OCI-LY1 (cell line): ENCODE measurements around the gene KRT35.

Experiments
- H2AFZ ChIP-seq: fragments of 200-600 bp; sonication (generic), shearing (Covaris generic); 2 replicates; pipeline ENCODE4 v1.6.0; 2014; ENCODE audit warnings: antibody characterized with exemption, mild to moderate bottlenecking, low read length
- H3F3A ChIP-seq: fragments of 200-600 bp; sonication (generic), shearing (Covaris generic); 2 replicates; pipeline ENCODE4 v1.6.0; 2014; ENCODE audit warnings: mild to moderate bottlenecking, antibody characterized with exemption, low read length, moderate library complexity; ENCODE audit not compliant: insufficient read depth
- H3K27ac ChIP-seq: fragments of 200-600 bp; sonication (generic); 2 replicates; pipeline ENCODE4 v1.5.1; 2014; ENCODE audit warnings: low read length, mixed run types, mild to moderate bottlenecking, low read depth; ENCODE audit not compliant: poor library complexity, severe bottlenecking
- H3K27me3 ChIP-seq: fragments of 200-600 bp; sonication (generic); 2 replicates; pipeline ENCODE4 v1.6.0; 2014; ENCODE audit warnings: antibody characterized with exemption, mild to moderate bottlenecking, low read length, moderate library complexity; ENCODE audit not compliant: insufficient read depth
- H3K36me3 ChIP-seq: fragments of 200-600 bp; sonication (generic); 2 replicates; pipeline ENCODE4 v1.6.1; 2014; ENCODE audit warnings: mild to moderate bottlenecking, antibody characterized with exemption, low read length, moderate library complexity, mixed read lengths; ENCODE audit not compliant: insufficient read depth
- H3K4me1 ChIP-seq: fragments of 200-600 bp; sonication (generic); 2 replicates; pipeline ENCODE4 v1.5.1; 2014; ENCODE audit warnings: mild to moderate bottlenecking, low read length, moderate library complexity; ENCODE audit not compliant: insufficient read depth, severe bottlenecking
- H3K4me2 ChIP-seq: fragments of 200-600 bp; sonication (generic), shearing (Covaris generic); 2 replicates; pipeline ENCODE4 v1.6.1; 2014; ENCODE audit warnings: low read length
- H3K4me3 ChIP-seq: fragments of 200-600 bp; sonication (generic); 2 replicates; pipeline ENCODE4 v1.5.1; 2014; ENCODE audit warnings: low read length, low read depth, mild to moderate bottlenecking, mixed read lengths; ENCODE audit not compliant: poor library complexity, severe bottlenecking
- H3K79me2 ChIP-seq: fragments of 200-600 bp; shearing (Covaris generic); 2 replicates; pipeline ENCODE4 v1.6.1; 2016; ENCODE audit warnings: mixed run types, low read length, mixed read lengths; ENCODE audit not compliant: insufficient read depth
- H3K9ac ChIP-seq: fragments of 200-600 bp; sonication (generic), shearing (Covaris generic); 2 replicates; pipeline ENCODE4 v1.6.1; 2014; ENCODE audit warnings: mild to moderate bottlenecking, low read length, mixed read lengths
- H3K9me2 ChIP-seq: fragments of 200-600 bp; sonication (generic), shearing (Covaris generic); 2 replicates; pipeline ENCODE4 v1.6.1; 2014; ENCODE audit warnings: low read depth, mild to moderate bottlenecking, low read length, mixed read lengths
- H3K9me3 ChIP-seq: fragments of 200-600 bp; shearing (Covaris generic); 2 replicates; pipeline ENCODE4 v1.6.1; 2014; ENCODE audit warnings: low read length, mixed read lengths
- H4K20me1 ChIP-seq: fragments of 200-600 bp; sonication (generic), shearing (Covaris generic); 2 replicates; pipeline ENCODE4 v1.6.0; 2016; ENCODE audit warnings: mild to moderate bottlenecking, low read length; ENCODE audit not compliant: insufficient read depth
- CTCF ChIP-seq: fragments of 200-600 bp; sonication (generic), shearing (Covaris generic); IDR thresholded peaks from 2 replicates; pipeline ENCODE4 v1.5.1; 2017; ENCODE audit warnings: mild to moderate bottlenecking, antibody characterized with exemption, low read length, moderate library complexity, mixed read lengths
- EZH2 ChIP-seq: fragments of 200-600 bp; sonication (generic), shearing (Covaris generic); IDR thresholded peaks from 2 replicates; pipeline ENCODE4 v1.8.0; 2017; ENCODE audit warnings: borderline replicate concordance, mixed run types, mild to moderate bottlenecking, antibody characterized with exemption, low read length, moderate library complexity, mixed read lengths

Gene KRT35

GRCh38 chr17:41452281-41452680, 28.7 kb downstream of the KRT35 start:
- Histone ChIP-seq H3K9ac (no peak overlapping the region), H3K27ac (no peak overlapping the region), H3K9me2 (no peaks in the 10 kb centered on the region), H3K27me3 (no peaks in the 10 kb centered on the region), H3K36me3 (no peaks in the 10 kb centered on the region), H3K4me1 (no peaks in the 10 kb centered on the region), H2AFZ (no peak overlapping the region), H4K20me1 (no peaks in the 10 kb centered on the region), H3K4me2 (no peak overlapping the region), H3K4me3 (no peak overlapping the region), H3K9me3 (no peaks in the 10 kb centered on the region), H3F3A (no peaks in the 10 kb centered on the region), H3K79me2 (no peaks in the 10 kb centered on the region)
- TF ChIP-seq CTCF, result no peak
- TF ChIP-seq EZH2, result no peak

- H3F3A ChIP-seq, result no peaks in the 10 kb centered on the region
- no peak overlapping the region for H3K4me3 ChIP-seq
- no peaks in the 10 kb centered on the region for H3K4me1 ChIP-seq
- no peaks in the 10 kb centered on the region for H3K36me3 ChIP-seq
- no peaks in the 10 kb centered on the region for H3K27me3 ChIP-seq
- no peaks in the 10 kb centered on the region for H4K20me1 ChIP-seq
- TF ChIP-seq CTCF (no peak), EZH2 (no peak)
- H2AFZ ChIP-seq, result no peak overlapping the region
- H3K9me3 ChIP-seq, result no peaks in the 10 kb centered on the region
- no peak overlapping the region for H3K9ac ChIP-seq
- no peaks in the 10 kb centered on the region for H3K79me2 ChIP-seq
- H3K4me2 ChIP-seq, result no peak overlapping the region
- H3K27ac ChIP-seq, result no peak overlapping the region
- no peaks in the 10 kb centered on the region for H3K9me2 ChIP-seq
These were observed 29.7 kb downstream of the KRT35 start for GRCh38 chr17:41451154-41451728.

GRCh38 chr17:41449008-41449407, 31.9 kb downstream of the KRT35 start:
- Histone ChIP-seq H3K4me2 (no peak overlapping the region), H3K9ac (no peak overlapping the region), H3K79me2 (no peaks in the 10 kb centered on the region), H3K9me2 (no peaks in the 10 kb centered on the region), H3K4me1 (no peaks in the 10 kb centered on the region), H3F3A (no peaks in the 10 kb centered on the region), H3K9me3 (no peaks in the 10 kb centered on the region), H3K27ac (no peak overlapping the region), H3K27me3 (no peaks in the 10 kb centered on the region), H4K20me1 (no peaks in the 10 kb centered on the region), H2AFZ (no peak overlapping the region), H3K36me3 (no peaks in the 10 kb centered on the region), H3K4me3 (no peak overlapping the region)
- TF ChIP-seq CTCF, result no peak
- no peak for TF ChIP-seq EZH2
